Fibroblast of lung (primary cell): ENCODE measurements around the gene RTP1.

Experiments used
- EZH2 ChIP-seq: IDR thresholded peaks from 2 replicates; pipeline ENCODE4 v1.5.1; 2012; ENCODE audit warnings: low read length, control low read depth, mild to moderate bottlenecking; ENCODE audit errors: missing control alignments
- TF ChIP-seq, protein P1 (sequence below), 2 donors: IDR thresholded peaks in 1 of 2; conservative IDR thresholded peaks in 1 of 2; 1 replicate in 1 of 2; 2 replicates in 1 of 2; pipeline ENCODE4 v1.5.1; 2011 to 2012; ENCODE audit warnings: low read length in 2 of 2, control low read depth in 1 of 2, inconsistent platforms in 1 of 2, low read depth in 1 of 2, mild to moderate bottlenecking in 1 of 2

DNA sequence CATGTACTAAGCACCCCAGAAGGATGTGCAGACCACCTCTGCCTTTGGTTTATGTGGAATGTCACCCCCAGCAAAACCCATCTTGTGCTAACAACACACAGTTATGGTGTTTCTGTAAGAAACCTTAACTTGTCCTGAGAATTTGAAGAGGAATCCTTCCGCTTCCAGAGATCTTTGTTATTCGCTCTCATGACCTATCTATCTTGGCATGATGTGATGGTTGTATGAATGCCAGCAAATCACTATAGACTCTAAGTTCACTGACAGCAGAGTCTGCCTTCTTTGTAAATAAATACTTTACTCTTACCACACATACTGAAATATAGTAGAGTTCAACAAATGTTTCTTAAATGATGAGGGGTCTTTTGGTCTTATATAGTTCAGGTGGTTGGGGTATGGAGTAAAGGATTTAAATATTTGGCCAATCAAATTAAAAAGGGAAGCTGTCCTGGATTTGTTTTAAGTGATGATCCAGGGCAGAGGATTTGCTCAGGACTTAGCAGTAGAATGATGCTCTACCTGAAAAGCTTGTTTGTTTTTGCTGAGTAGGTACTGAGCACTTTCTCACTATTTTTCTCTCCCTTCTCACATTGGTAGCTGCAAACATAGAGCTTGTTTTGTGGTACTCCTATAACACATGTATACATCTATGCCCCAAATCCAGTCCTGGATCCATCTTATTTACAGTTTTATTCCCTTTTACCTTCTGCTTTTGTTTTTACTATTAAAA, 27.9 kb upstream of the RTP1 start:
- TF ChIP-seq, protein P1, sequence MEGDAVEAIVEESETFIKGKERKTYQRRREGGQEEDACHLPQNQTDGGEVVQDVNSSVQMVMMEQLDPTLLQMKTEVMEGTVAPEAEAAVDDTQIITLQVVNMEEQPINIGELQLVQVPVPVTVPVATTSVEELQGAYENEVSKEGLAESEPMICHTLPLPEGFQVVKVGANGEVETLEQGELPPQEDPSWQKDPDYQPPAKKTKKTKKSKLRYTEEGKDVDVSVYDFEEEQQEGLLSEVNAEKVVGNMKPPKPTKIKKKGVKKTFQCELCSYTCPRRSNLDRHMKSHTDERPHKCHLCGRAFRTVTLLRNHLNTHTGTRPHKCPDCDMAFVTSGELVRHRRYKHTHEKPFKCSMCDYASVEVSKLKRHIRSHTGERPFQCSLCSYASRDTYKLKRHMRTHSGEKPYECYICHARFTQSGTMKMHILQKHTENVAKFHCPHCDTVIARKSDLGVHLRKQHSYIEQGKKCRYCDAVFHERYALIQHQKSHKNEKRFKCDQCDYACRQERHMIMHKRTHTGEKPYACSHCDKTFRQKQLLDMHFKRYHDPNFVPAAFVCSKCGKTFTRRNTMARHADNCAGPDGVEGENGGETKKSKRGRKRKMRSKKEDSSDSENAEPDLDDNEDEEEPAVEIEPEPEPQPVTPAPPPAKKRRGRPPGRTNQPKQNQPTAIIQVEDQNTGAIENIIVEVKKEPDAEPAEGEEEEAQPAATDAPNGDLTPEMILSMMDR (conservative IDR thresholded peaks at IDR 0.05 in 1 of 2, IDR thresholded peaks at IDR 0.05 in 1 of 2; ENCODE audit: low read depth in 1 of 2, low read length in 2 of 2), result no peak
- no peak for TF ChIP-seq EZH2
